C4-2B (cell line): ENCODE results near the gene DAB1.

Experiments used
- CTCF ChIP-seq: fragments of 450-650 bp; conservative IDR thresholded peaks from 2 replicates; pipeline ENCODE4 v1.5.1; 2017; ENCODE audit warnings: mild to moderate bottlenecking
- ZFX ChIP-seq: fragments of 450-650 bp; IDR thresholded peaks from 2 replicates; pipeline ENCODE4 v1.6.1; 2017

GRCh38 chr1:57156907-57157306 lies 267.0 kb downstream of the DAB1 start:
- TF ChIP-seq CTCF (no peak), ZFX (no peak)
